Stomach smooth muscle (tissue), 2 donors: ENCODE measurements around the gene GMPPB.
"Not testable (repeated sequence)": the region's sequence is repeated elsewhere in the genome, so short reads cannot be mapped to it uniquely, and the experiment has no call there.

Source experiments
- H3K27ac ChIP-seq: one replicate; pipeline ENCODE4 v1.7.0; 2013; ENCODE audit warnings: mild to moderate bottlenecking, low read length, inconsistent platforms
- H3K27me3 ChIP-seq, 2 donors: one replicate each; pipeline ENCODE4 v1.7.0; 2013; ENCODE audit warnings: low read length in 2 of 2; ENCODE audit not compliant: insufficient read depth in 2 of 2, control insufficient read depth in 1 of 2
- H3K36me3 ChIP-seq, 2 donors: one replicate each; pipeline ENCODE4 v1.7.0; 2013; ENCODE audit warnings: low read length in 2 of 2; ENCODE audit not compliant: control insufficient read depth in 2 of 2, insufficient read depth in 2 of 2
- H3K4me1 ChIP-seq: one replicate; pipeline ENCODE4 v1.7.0; 2013; ENCODE audit warnings: low read length; ENCODE audit not compliant: control insufficient read depth, insufficient read depth
- H3K4me3 ChIP-seq, 2 donors: one replicate each; pipeline ENCODE4 v1.7.0; 2013; ENCODE audit warnings: low read length in 2 of 2
- H3K9ac ChIP-seq, 2 donors: one replicate each; pipeline ENCODE4 v1.7.0; 2013; ENCODE audit warnings: low read length in 2 of 2, mild to moderate bottlenecking in 1 of 2
- H3K9me3 ChIP-seq, 2 donors: one replicate each; pipeline ENCODE4 v1.7.0; 2013; ENCODE audit warnings: low read length in 2 of 2; ENCODE audit not compliant: control insufficient read depth in 2 of 2
- donor health status: healthy.
- donor health status: Pancreatic carcinoma.

Gene GMPPB

GRCh38 chr3:49754536-49754935, 30.8 kb upstream of the GMPPB start:
- H3K27me3 ChIP-seq = no peaks in the 10 kb centered on the region
- peaks cover 8% of the 10 kb centered on the region for H3K4me1 ChIP-seq
- H3K9me3 ChIP-seq = no peaks in the 10 kb centered on the region
- H3K4me3 ChIP-seq = no peak overlapping the region
- no peak overlapping the region for H3K9ac ChIP-seq
- no peak overlapping the region for H3K27ac ChIP-seq
- no peaks in the 10 kb centered on the region for H3K36me3 ChIP-seq

GRCh38 chr3:49751501-49751900, 27.8 kb upstream of the GMPPB start:
- Histone ChIP-seq H3K9me3 (no peaks in the 10 kb centered on the region), H3K4me1 (peaks cover 8% of the 10 kb centered on the region), H3K4me3 (no peak overlapping the region), H3K27me3 (no peaks in the 10 kb centered on the region), H3K9ac (no peak overlapping the region), H3K27ac (no peak overlapping the region), H3K36me3 (peaks cover 5 to 8% of the 10 kb centered on the region in 2 donors)

GRCh38 chr3:49750056-49750455, 26.3 kb upstream of the GMPPB start:
- Histone ChIP-seq H3K4me3 (no peak overlapping the region), H3K9ac (no peak overlapping the region), H3K27me3 (no peaks in the 10 kb centered on the region), H3K4me1 (peaks cover 12% of the 10 kb centered on the region), H3K36me3 (peaks cover 5 to 8% of the 10 kb centered on the region in 2 donors), H3K9me3 (no peaks in the 10 kb centered on the region), H3K27ac (no peak overlapping the region)

DNA sequence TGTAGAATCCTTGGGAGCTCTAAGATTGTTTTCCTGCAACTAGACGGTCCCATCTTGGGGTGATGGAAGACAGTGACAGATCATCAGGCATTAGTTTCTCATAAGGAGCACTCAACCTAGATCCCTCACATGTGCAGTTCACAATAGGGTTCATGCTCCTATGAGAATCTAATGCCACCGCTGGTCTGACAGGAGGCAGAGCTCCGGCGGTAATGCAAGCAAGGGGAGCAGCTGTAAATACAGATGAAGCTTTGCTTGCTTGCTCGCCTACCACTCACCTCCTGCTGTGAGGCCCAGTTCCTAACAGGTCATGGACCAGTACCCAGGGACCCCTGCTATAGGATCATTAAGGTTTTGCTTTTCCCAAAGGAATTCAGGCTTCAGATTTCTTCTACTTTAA, 25.1 kb upstream of the GMPPB start:
- not testable (repeated sequence) for H3K9me3 ChIP-seq, H3K4me3 ChIP-seq, H3K27me3 ChIP-seq, H3K9ac ChIP-seq, H3K36me3 ChIP-seq, H3K4me1 ChIP-seq, H3K27ac ChIP-seq

- Histone ChIP-seq H3K9ac (no peak overlapping the region), H3K9me3 (no peaks in the 10 kb centered on the region), H3K36me3 (peaks cover 8% of the 10 kb centered on the region in 2 donors), H3K4me1 (peaks cover 5% of the 10 kb centered on the region), H3K27ac (no peak overlapping the region), H3K27me3 (no peaks in the 10 kb centered on the region), H3K4me3 (no peak overlapping the region)
These were observed 24.2 kb upstream of the GMPPB start for GRCh38 chr3:49747792-49748480.

GRCh38 chr3:49745986-49746385, 22.2 kb upstream of the GMPPB start:
- Histone ChIP-seq H3K4me3 (no peak overlapping the region), H3K9ac (no peak overlapping the region), H3K27me3 (no peaks in the 10 kb centered on the region), H3K27ac (no peak overlapping the region), H3K9me3 (no peaks in the 10 kb centered on the region), H3K36me3 (peaks cover 8 to 10% of the 10 kb centered on the region in 2 donors), H3K4me1 (peaks cover 5% of the 10 kb centered on the region)

DNA sequence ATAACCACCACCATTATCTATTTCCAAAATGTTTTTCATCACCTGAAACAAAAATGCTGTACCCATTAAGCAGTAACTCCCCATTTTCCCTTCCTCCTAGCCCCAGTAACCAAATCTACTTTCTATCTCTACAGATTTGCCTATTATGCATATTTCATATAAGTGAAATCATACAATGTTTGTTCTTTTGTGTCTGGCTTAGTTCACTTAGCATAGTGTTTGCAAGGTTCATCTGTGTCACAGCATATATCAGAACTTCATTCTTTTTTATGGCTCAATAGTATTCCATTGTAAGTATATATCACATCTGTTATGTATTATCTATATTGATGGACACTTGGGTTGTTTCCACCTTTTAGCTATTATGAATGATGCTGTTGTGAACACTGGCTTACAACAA, 16.7 kb upstream of the GMPPB start:
- H3K36me3 ChIP-seq = peaks cover 14 to 23% of the 10 kb centered on the region in 2 donors
- no peak overlapping the region for H3K4me3 ChIP-seq
- H3K9ac ChIP-seq = no peak overlapping the region
- H3K4me1 ChIP-seq = no peaks in the 10 kb centered on the region
- no peaks in the 10 kb centered on the region for H3K27me3 ChIP-seq
- H3K9me3 ChIP-seq = no peaks in the 10 kb centered on the region
- no peak overlapping the region for H3K27ac ChIP-seq

DNA sequence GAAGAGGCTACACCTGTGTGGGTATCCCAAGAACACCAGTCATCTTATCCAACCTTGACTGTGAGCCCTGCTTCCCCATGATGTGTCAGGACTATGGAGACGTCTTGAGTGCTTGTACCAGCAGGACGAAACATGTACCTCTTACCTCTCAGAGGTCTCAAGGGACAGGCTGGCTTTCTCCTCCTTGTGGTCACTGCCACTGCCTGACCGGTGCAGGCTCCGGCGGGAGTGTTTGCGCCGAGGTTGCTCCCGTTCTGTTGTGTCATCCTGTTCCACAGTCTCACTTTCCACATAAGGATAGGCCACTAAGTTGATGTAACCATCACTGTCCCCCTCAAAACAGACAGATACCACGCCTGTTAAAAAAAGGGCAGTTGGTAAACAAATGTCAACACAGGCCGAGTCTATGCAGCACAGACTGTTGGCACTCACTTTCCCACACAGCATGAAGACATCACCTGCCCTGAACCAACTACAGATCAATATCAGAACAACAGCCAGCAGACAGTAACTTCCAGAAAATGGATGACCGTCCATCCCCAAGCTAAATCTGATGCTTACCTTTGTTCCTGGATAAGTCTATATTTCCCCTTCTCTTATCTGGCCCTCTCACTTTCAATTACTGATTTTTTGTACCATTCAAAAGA, 14.4 kb upstream of the GMPPB start:
- H3K9me3 ChIP-seq = no peaks in the 10 kb centered on the region

GRCh38 chr3:49734752-49735151, 11.0 kb upstream of the GMPPB start:
- H3K4me3 ChIP-seq = no peak overlapping the region

More for the DNA sequence above, 14.4 kb upstream of the GMPPB start:
- Histone ChIP-seq H3K4me1 (no peaks in the 10 kb centered on the region), H3K9ac (no peak overlapping the region), H3K4me3 (no peak overlapping the region), H3K36me3 (peaks cover 19 to 36% of the 10 kb centered on the region in 2 donors), H3K27me3 (no peaks in the 10 kb centered on the region), H3K27ac (no peak overlapping the region)

DNA sequence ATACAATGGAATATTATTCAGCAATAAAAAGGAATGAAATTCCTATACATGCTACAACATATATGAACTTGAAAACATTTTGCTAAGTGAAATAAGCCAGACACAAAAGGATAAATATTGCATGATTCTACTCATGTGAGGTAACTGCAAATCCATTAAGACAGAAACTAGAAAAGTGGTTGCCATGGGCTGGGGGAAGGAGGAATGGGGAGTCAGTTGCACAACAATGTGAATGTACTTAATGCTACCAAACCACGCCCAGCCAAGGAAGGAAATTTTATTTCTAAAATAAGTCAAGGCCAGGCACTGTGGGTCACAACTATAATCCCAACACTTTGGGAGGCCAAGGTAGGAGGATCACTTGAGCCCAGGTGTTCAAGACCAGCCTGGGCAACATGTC, 9.8 kb upstream of the GMPPB start:
- Histone ChIP-seq H3K9me3 (no peaks in the 10 kb centered on the region), H3K4me3 (no peak overlapping the region), H3K27me3 (no peaks in the 10 kb centered on the region), H3K36me3 (peaks cover 37 to 48% of the 10 kb centered on the region in 2 donors), H3K4me1 (no peaks in the 10 kb centered on the region), H3K27ac (no peak overlapping the region), H3K9ac (no peak overlapping the region)

More at GRCh38 chr3:49734752-49735151, 11.0 kb upstream of the GMPPB start:
- Histone ChIP-seq H3K9me3 (no peaks in the 10 kb centered on the region), H3K4me1 (no peaks in the 10 kb centered on the region), H3K9ac (no peak overlapping the region), H3K36me3 (peaks cover 37 to 48% of the 10 kb centered on the region in 2 donors), H3K27ac (no peak overlapping the region), H3K27me3 (no peaks in the 10 kb centered on the region)

DNA sequence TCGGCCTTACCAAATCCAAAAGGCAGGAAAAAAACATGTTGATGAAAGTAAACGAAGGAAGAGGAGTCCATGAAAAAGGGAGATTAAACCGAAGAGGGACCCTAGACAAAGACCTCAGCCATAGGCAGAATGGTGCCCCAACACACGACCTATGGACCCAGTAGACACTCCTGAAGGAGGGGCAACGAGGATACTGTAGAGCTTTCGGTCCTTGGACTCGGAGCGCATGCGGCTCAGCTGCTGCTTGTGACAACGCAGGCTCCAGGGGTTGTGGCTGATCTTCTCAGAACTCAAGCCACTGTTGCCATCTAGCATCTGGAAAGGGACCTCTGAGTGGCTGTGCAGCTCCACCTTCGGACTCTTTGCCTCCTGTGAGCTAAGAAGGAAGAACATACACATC, 8.8 kb upstream of the GMPPB start:
- H3K27me3 ChIP-seq = no peaks in the 10 kb centered on the region
- no peaks in the 10 kb centered on the region for H3K9me3 ChIP-seq
- H3K4me3 ChIP-seq = no peak overlapping the region
- H3K27ac ChIP-seq = no peak overlapping the region
- no peaks in the 10 kb centered on the region for H3K4me1 ChIP-seq
- no peak overlapping the region for H3K9ac ChIP-seq
- H3K36me3 ChIP-seq = peaks cover 34 to 46% of the 10 kb centered on the region in 2 donors
